Measurements from ENCODE around the gene QPCT.
A peak's percentile ranks its signal among the peaks of the same experiment; 100 is the strongest.
"Not testable (repeated sequence)": the region's sequence is repeated elsewhere in the genome, so short reads cannot be mapped to it uniquely, and the experiment has no call there.

QPCT gene

DNA sequence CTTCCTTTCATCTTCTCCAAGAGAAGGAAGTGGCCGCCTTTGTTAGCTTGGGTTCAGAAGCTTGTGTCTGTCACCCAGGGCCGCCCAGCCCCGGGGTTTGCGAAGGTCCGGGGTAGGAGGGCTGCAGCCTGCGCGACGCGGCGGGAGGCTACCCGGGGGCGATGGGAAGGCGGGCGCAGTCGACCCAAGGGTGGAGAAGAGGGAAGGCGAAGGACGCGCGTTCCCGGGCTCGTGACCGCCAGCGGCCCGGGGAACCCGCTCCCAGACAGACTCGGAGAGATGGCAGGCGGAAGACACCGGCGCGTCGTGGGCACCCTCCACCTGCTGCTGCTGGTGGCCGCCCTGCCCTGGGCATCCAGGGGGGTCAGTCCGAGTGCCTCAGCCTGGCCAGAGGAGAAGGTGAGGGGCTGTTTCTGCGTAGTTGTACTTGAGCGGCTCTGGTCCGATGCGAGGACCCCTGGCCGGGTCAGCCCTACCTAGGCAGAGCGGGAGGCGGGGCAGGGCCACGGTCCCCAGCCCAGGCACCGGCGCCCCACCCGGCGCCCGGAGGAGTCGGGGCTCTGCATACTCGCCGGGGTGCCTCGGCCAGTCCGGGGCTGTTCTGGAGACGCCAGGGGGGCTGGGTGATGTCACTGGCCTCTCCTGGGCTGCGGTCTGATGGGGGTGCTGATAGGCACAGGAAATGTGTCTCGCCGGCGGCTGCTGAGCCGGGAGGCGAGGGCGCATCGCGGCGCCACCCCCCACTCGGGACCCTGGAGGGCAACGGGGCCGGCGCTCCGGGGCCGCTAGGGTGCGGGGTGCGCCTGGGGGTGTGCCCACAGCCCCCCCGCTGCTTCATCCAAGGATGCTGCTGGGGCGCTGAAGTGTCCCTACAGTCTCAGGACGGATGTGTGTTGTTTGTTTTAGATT is at the start of gene QPCT:
Gene QPCT (plus strand): TSS at position 178 of the 909 bp plus-strand sequence. CDS start 102 bp downstream, at position 280.
- DNase-seq (ENCODE audit: low read depth in 2 of 2), result peak in 1 of 2 donors; percentile 21
- TF ChIP-seq, protein P1, sequence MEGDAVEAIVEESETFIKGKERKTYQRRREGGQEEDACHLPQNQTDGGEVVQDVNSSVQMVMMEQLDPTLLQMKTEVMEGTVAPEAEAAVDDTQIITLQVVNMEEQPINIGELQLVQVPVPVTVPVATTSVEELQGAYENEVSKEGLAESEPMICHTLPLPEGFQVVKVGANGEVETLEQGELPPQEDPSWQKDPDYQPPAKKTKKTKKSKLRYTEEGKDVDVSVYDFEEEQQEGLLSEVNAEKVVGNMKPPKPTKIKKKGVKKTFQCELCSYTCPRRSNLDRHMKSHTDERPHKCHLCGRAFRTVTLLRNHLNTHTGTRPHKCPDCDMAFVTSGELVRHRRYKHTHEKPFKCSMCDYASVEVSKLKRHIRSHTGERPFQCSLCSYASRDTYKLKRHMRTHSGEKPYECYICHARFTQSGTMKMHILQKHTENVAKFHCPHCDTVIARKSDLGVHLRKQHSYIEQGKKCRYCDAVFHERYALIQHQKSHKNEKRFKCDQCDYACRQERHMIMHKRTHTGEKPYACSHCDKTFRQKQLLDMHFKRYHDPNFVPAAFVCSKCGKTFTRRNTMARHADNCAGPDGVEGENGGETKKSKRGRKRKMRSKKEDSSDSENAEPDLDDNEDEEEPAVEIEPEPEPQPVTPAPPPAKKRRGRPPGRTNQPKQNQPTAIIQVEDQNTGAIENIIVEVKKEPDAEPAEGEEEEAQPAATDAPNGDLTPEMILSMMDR (IDR thresholded peaks at IDR 0.05; ENCODE audit: low read depth, low read length), result no peak
- peak within 1 kb of the TSS; percentile 59 to 64 for H3K4me3 ChIP-seq (replicated peaks in 1 of 2; ENCODE audit: low read depth in 2 of 2, low read length in 2 of 2)

DNA sequence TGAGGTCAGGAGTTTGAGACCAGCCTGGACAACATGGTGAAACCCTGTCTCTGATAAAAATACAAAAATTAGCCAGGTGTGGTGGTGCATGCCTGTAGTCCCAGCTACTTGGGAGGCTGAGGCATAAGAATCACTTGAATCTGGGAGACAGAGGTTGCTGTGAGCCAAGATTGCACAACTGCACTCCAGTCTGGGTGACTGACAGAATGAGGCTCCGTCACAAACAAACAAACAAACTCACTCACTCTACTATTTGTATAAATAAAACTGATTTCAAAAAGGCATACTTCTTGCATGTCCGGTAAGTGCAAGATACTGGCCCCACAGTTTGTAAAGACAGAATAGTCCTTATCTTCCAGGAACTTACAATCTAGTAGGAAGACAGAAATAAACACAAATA is 49.6 kb upstream of the QPCT start:
- H3K4me3 ChIP-seq (replicated peaks in 1 of 2; ENCODE audit: low read depth in 2 of 2, low read length in 2 of 2); DNase-seq (ENCODE audit: low read depth in 2 of 2): not testable (repeated sequence)

GRCh38 chr2:37295469-37296073 is 48.9 kb upstream of the QPCT start:
- TF ChIP-seq, protein P1 (IDR thresholded peaks at IDR 0.05; ENCODE audit: low read depth, low read length), result no peak
- H3K4me3 ChIP-seq (replicated peaks in 1 of 2; ENCODE audit: low read depth in 2 of 2, low read length in 2 of 2), result no peak overlapping the region
- no peak for DNase-seq (ENCODE audit: low read depth in 2 of 2)

DNA sequence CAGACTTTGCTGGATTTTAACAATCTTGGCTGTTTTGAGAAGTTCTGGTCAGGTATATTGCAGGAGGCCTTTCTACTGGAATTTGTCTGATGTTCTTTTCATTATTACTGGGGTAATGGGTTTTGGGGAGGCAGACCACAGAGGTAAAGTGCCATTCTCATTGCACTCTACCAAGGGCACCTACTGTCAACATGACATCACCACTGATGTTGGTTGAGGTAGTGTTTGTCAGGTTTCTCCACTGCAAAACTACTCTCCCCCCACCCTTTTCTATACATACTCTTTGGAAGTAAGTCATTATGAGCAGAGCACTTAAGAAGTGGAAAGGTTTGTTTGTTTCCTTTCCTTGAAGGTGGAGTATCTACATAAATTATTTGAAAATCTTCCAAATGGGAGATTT is 46.8 kb upstream of the QPCT start:
- no peak overlapping the region for H3K4me3 ChIP-seq (replicated peaks in 1 of 2; ENCODE audit: low read depth in 2 of 2, low read length in 2 of 2)
- no peak for DNase-seq (ENCODE audit: low read depth in 2 of 2)
- TF ChIP-seq, protein P1 (IDR thresholded peaks at IDR 0.05; ENCODE audit: low read depth, low read length), result no peak

GRCh38 chr2:37300146-37300545 is 44.3 kb upstream of the QPCT start:
- no peak for DNase-seq (ENCODE audit: low read depth in 2 of 2)
- TF ChIP-seq, protein P1 (IDR thresholded peaks at IDR 0.05; ENCODE audit: low read depth, low read length), result no peak
- no peak overlapping the region for H3K4me3 ChIP-seq (replicated peaks in 1 of 2; ENCODE audit: low read depth in 2 of 2, low read length in 2 of 2)

GRCh38 chr2:37300578-37300977 is 43.9 kb upstream of the QPCT start:
- TF ChIP-seq, protein P1 (IDR thresholded peaks at IDR 0.05; ENCODE audit: low read depth, low read length), result no peak
- DNase-seq (ENCODE audit: low read depth in 2 of 2), result peak in 1 of 2 donors; percentile 27
- no peak overlapping the region for H3K4me3 ChIP-seq (replicated peaks in 1 of 2; ENCODE audit: low read depth in 2 of 2, low read length in 2 of 2)

GRCh38 chr2:37301408-37301807 is 43.0 kb upstream of the QPCT start:
- no peak for DNase-seq (ENCODE audit: low read depth in 2 of 2)
- TF ChIP-seq, protein P1 (IDR thresholded peaks at IDR 0.05; ENCODE audit: low read depth, low read length), result no peak
- H3K4me3 ChIP-seq (replicated peaks in 1 of 2; ENCODE audit: low read depth in 2 of 2, low read length in 2 of 2), result no peak overlapping the region
